Smooth muscle cell (in vitro differentiated cells): ENCODE measurements around the gene PDIA4. TPM values are rescaled to one million over a fixed set of nuclear protein-coding genes. Genes with fewer than 3 reads are reported as not detected.

ENCODE experiments used
- DNase-seq: peaks from one replicate; lab custom pipeline; 2025; ENCODE audit not compliant: unreplicated experiment; lab: John Stamatoyannopoulos, UW
- H2AFZ ChIP-seq: fragments of 200-600 bp; sonication (generic); 2 replicates; pipeline ENCODE4 v1.6.0; 2016; ENCODE audit warnings: antibody characterized with exemption, low read depth, mild to moderate bottlenecking
- H3F3A ChIP-seq: fragments of 200-600 bp; sonication (generic); 2 replicates; pipeline ENCODE4 v1.6.0; 2017; ENCODE audit warnings: antibody characterized with exemption, low read depth
- H3K27ac ChIP-seq: fragments of 200-600 bp; sonication (generic); 2 replicates; pipeline ENCODE4 v1.5.1; 2016; ENCODE audit warnings: low read depth, mild to moderate bottlenecking
- H3K27me3 ChIP-seq: fragments of 200-600 bp; sonication (generic); 2 replicates; pipeline ENCODE4 v1.6.1; 2016; ENCODE audit warnings: low read depth, mild to moderate bottlenecking
- H3K36me3 ChIP-seq: fragments of 200-600 bp; sonication (generic); 2 replicates; pipeline ENCODE4 v1.5.1; 2016; ENCODE audit warnings: low read depth
- H3K4me1 ChIP-seq: fragments of 200-600 bp; sonication (generic); 2 replicates; pipeline ENCODE4 v1.5.1; 2016; ENCODE audit warnings: low read depth
- H3K4me2 ChIP-seq: fragments of 200-600 bp; sonication (generic); 2 replicates; pipeline ENCODE4 v1.6.0; 2016; ENCODE audit warnings: mild to moderate bottlenecking
- H3K4me3 ChIP-seq: fragments of 200-600 bp; sonication (generic); 2 replicates; pipeline ENCODE4 v1.5.1; 2016; ENCODE audit warnings: mild to moderate bottlenecking
- H3K79me2 ChIP-seq: fragments of 200-600 bp; sonication (generic); 2 replicates; pipeline ENCODE4 v1.6.0; 2016; ENCODE audit warnings: low read depth, mild to moderate bottlenecking
- H3K9ac ChIP-seq: fragments of 200-600 bp; sonication (generic); 2 replicates; pipeline ENCODE4 v1.6.0; 2016; ENCODE audit warnings: low read depth
- H3K9me3 ChIP-seq: fragments of 200-600 bp; sonication (generic); replicated peaks from 2 replicates; pipeline ENCODE4 v1.5.1; 2016; ENCODE audit warnings: low read depth
- H4K20me1 ChIP-seq: fragments of 200-600 bp; sonication (generic); 2 replicates; pipeline ENCODE4 v1.6.0; 2016; ENCODE audit warnings: low read depth
- WGBS: methylation state at CpG from one replicate; pipeline ENCODE4 v1.1.7; 2016; ENCODE audit warnings: low lambda C conversion rate; 5-methylcytosine and 5-hydroxymethylcytosine counted together
- polyA plus RNA-seq: library from polyadenylated mRNA; unstranded; fragments of >200 nt; fragmentation: Nextera tagmentation; extraction: Ambion mirVana; gene quantifications from 2 replicates; pipeline ENCODE4 v1.2.1, GENCODE V29; 2016
- total RNA-seq: library from RNA; depleted of rRNA; stranded (reverse); fragments of >200 nt; gene quantifications from 2 replicates; pipeline ENCODE4 v1.2.3, GENCODE V29; 2014
- TF ChIP-seq, protein P1 (sequence below): fragments of 200-600 bp; sonication (generic); IDR thresholded peaks from 2 replicates; pipeline ENCODE4 v1.5.1; 2017; ENCODE audit warnings: borderline replicate concordance, mild to moderate bottlenecking, antibody characterized with exemption; ENCODE audit not compliant: insufficient read depth, poor library complexity, severe bottlenecking

Gene PDIA4
- total and polyA plus RNA-seq, 2 experiments from 2014 or later, result 178 to 316 TPM

DNA sequence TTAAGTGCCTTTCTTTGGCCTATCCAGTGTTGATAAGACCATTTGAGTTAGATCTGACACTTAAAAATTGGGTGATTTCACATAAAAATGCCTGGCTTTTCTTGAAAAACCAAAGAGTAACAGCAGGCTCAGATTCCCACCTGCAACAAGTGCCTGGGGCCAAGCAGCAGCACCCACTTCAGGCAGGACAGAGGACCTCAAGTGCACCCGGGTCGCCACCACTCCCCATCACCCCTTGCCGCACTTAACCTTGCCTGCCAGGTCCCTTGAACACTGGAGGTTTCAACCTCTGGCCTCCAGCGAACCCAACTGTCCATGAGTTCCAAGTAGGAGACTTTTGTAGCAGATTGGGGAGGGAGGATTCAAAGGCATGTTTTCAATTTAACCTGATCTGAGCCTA is 30.8 kb downstream of the PDIA4 start:
- H3K27me3 ChIP-seq, result no peaks in the 10 kb centered on the region
- H3K36me3 ChIP-seq, result no peaks in the 10 kb centered on the region
- no peak overlapping the region for H3K27ac ChIP-seq
- H3K79me2 ChIP-seq, result no peaks in the 10 kb centered on the region
- no peak overlapping the region for H3K4me2 ChIP-seq
- H3K4me3 ChIP-seq, result no peak overlapping the region
- no peaks in the 10 kb centered on the region for H3K9me3 ChIP-seq
- H3F3A ChIP-seq, result no peaks in the 10 kb centered on the region
- no peak overlapping the region for H3K9ac ChIP-seq
- DNase-seq, result no peak
- H3K4me1 ChIP-seq, result no peaks in the 10 kb centered on the region
- H4K20me1 ChIP-seq, result no peaks in the 10 kb centered on the region
- TF ChIP-seq, protein P1, sequence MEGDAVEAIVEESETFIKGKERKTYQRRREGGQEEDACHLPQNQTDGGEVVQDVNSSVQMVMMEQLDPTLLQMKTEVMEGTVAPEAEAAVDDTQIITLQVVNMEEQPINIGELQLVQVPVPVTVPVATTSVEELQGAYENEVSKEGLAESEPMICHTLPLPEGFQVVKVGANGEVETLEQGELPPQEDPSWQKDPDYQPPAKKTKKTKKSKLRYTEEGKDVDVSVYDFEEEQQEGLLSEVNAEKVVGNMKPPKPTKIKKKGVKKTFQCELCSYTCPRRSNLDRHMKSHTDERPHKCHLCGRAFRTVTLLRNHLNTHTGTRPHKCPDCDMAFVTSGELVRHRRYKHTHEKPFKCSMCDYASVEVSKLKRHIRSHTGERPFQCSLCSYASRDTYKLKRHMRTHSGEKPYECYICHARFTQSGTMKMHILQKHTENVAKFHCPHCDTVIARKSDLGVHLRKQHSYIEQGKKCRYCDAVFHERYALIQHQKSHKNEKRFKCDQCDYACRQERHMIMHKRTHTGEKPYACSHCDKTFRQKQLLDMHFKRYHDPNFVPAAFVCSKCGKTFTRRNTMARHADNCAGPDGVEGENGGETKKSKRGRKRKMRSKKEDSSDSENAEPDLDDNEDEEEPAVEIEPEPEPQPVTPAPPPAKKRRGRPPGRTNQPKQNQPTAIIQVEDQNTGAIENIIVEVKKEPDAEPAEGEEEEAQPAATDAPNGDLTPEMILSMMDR, result no peak
- WGBS, result 91% methylated on average over 4 of the region's 4 CpGs
- no peak overlapping the region for H2AFZ ChIP-seq

DNA sequence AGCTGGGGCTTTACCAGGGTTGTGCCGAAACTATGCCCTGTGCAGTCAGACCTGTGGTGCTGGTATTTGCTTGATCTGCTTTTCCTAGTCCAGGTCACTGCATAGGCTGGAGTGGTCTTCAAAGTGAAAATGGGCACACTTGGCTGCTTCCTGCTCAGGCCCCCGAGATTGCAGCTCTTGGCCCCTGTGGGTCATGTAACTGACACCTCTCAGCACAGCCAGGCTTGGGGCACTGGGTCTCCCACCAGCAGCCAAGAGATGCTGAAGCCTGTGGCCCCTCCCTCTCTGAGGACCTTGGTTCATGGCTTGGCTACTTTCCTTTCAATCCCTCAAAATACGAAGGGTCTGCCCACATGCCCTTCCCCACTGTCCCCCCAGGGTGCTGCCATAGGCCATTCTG is 33.7 kb downstream of the PDIA4 start:
- DNase-seq, result no peak
- 73% methylated on average over 3 of the region's 3 CpGs for WGBS

DNA sequence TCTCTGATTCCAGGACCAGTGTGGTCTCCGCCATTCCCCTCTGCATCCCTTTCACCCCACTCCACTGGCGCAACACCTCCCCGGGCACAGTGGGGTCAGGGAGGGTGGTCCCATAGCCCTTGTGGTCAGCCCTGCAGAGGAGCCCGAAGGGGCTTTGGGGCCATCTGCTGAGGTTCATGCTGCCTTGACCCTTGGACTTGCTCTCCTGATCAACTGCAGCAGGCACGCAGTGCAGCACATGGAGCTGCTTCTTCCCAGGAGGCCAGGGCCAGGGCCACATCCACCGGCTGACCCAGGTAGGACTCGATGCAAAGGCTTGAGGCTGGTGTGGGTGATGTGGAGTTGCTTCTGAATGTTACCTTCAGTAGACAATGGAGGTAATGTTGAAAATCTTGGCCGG is 35.1 kb downstream of the PDIA4 start:
- over 99% methylated on average over 8 of the region's 8 CpGs for WGBS
- Histone ChIP-seq H3F3A (peaks cover under 1% of the 10 kb centered on the region), H3K4me3 (no peak overlapping the region), H3K9me3 (no peaks in the 10 kb centered on the region), H4K20me1 (no peaks in the 10 kb centered on the region), H3K36me3 (no peaks in the 10 kb centered on the region), H3K27ac (no peak overlapping the region), H3K9ac (no peak overlapping the region), H3K27me3 (no peaks in the 10 kb centered on the region), H3K79me2 (no peaks in the 10 kb centered on the region), H2AFZ (no peak overlapping the region), H3K4me2 (no peak overlapping the region), H3K4me1 (no peaks in the 10 kb centered on the region)
- TF ChIP-seq, protein P1, result no peak
- DNase-seq, result no peak

More for the DNA sequence above, 33.7 kb downstream of the PDIA4 start:
- Histone ChIP-seq H3K79me2 (no peaks in the 10 kb centered on the region), H3K9ac (no peak overlapping the region), H3K27ac (no peak overlapping the region), H3K4me2 (no peak overlapping the region), H3F3A (no peaks in the 10 kb centered on the region), H3K4me3 (no peak overlapping the region), H3K27me3 (no peaks in the 10 kb centered on the region), H4K20me1 (no peaks in the 10 kb centered on the region), H3K36me3 (no peaks in the 10 kb centered on the region), H3K9me3 (no peaks in the 10 kb centered on the region), H2AFZ (no peak overlapping the region), H3K4me1 (no peaks in the 10 kb centered on the region)
- TF ChIP-seq, protein P1, result no peak

DNA sequence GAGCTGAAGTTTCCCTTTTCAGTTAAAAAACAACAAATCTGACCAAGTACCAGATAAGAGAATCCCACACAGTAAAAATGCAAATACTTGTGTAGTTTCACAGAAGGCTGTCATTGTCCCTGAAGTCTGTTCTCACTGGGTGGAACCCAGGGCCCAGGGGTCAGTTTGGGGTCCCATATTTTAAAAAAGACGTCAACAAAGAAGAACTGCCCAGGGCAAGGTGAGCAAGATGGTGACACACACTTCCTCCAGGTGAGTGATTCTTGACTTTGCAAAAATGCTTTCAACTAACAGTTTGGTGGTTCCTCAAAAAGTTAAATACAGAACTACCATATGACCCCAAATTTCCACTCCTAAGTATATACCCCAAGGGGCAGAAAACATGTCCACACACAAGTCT is 36.8 kb downstream of the PDIA4 start:
- Histone ChIP-seq H3F3A (peaks cover 9% of the 10 kb centered on the region), H3K9ac (no peak overlapping the region), H3K27ac (no peak overlapping the region), H3K27me3 (no peaks in the 10 kb centered on the region), H3K79me2 (no peaks in the 10 kb centered on the region), H4K20me1 (no peaks in the 10 kb centered on the region), H3K9me3 (no peaks in the 10 kb centered on the region), H3K4me2 (no peak overlapping the region), H3K4me1 (no peaks in the 10 kb centered on the region), H3K36me3 (no peaks in the 10 kb centered on the region), H2AFZ (no peak overlapping the region), H3K4me3 (no peak overlapping the region)
- TF ChIP-seq, protein P1, result no peak
- WGBS, result 45% methylated on average over 1 of the region's 1 CpG
- no peak for DNase-seq
